ENCODE results near the gene PADI2. TPM values are rescaled to one million over a fixed set of nuclear protein-coding genes. Genes with fewer than 3 reads are reported as not detected.

PADI2 gene
- total and polyA plus RNA-seq, 2 of the 8 experiments (the other 6 are each of a cell fraction or from before 2014, with no cell fraction given), result 1.6 to 7.5 TPM

GRCh38 chr1:17145648-17146047 is 26.4 kb upstream of the PADI2 start (continued):
- no peak for TF ChIP-seq SAP30 (IDR thresholded peaks at IDR 0.05; ENCODE audit: insufficient read depth, insufficient replicate concordance, low read length)
- TF ChIP-seq CTBP2 (IDR thresholded peaks at IDR 0.05; ENCODE audit: borderline replicate concordance, insufficient read depth, insufficient read length, low read length), result no peak
